Smooth muscle cell (in vitro differentiated cells): Measurements from ENCODE around the gene WDR41. TPM values are rescaled to one million over a fixed set of nuclear protein-coding genes. Genes with fewer than 3 reads are reported as not detected.
A peak's percentile ranks its signal among the peaks of the same experiment; 100 is the strongest.
"Not testable (repeated sequence)": the region's sequence is repeated elsewhere in the genome, so short reads cannot be mapped to it uniquely, and the experiment has no call there.

ENCODE experiments used
- DNase-seq: peaks from one replicate; lab custom pipeline; 2025; ENCODE audit not compliant: unreplicated experiment; lab: John Stamatoyannopoulos, UW
- H2AFZ ChIP-seq: fragments of 200-600 bp; sonication (generic); 2 replicates; pipeline ENCODE4 v1.6.0; 2016; ENCODE audit warnings: antibody characterized with exemption, low read depth, mild to moderate bottlenecking
- H3F3A ChIP-seq: fragments of 200-600 bp; sonication (generic); 2 replicates; pipeline ENCODE4 v1.6.0; 2017; ENCODE audit warnings: antibody characterized with exemption, low read depth
- H3K27ac ChIP-seq: fragments of 200-600 bp; sonication (generic); 2 replicates; pipeline ENCODE4 v1.5.1; 2016; ENCODE audit warnings: low read depth, mild to moderate bottlenecking
- H3K27me3 ChIP-seq: fragments of 200-600 bp; sonication (generic); 2 replicates; pipeline ENCODE4 v1.6.1; 2016; ENCODE audit warnings: low read depth, mild to moderate bottlenecking
- H3K36me3 ChIP-seq: fragments of 200-600 bp; sonication (generic); 2 replicates; pipeline ENCODE4 v1.5.1; 2016; ENCODE audit warnings: low read depth
- H3K4me1 ChIP-seq: fragments of 200-600 bp; sonication (generic); 2 replicates; pipeline ENCODE4 v1.5.1; 2016; ENCODE audit warnings: low read depth
- H3K4me2 ChIP-seq: fragments of 200-600 bp; sonication (generic); 2 replicates; pipeline ENCODE4 v1.6.0; 2016; ENCODE audit warnings: mild to moderate bottlenecking
- H3K4me3 ChIP-seq: fragments of 200-600 bp; sonication (generic); 2 replicates; pipeline ENCODE4 v1.5.1; 2016; ENCODE audit warnings: mild to moderate bottlenecking
- H3K79me2 ChIP-seq: fragments of 200-600 bp; sonication (generic); 2 replicates; pipeline ENCODE4 v1.6.0; 2016; ENCODE audit warnings: low read depth, mild to moderate bottlenecking
- H3K9ac ChIP-seq: fragments of 200-600 bp; sonication (generic); 2 replicates; pipeline ENCODE4 v1.6.0; 2016; ENCODE audit warnings: low read depth
- H3K9me3 ChIP-seq: fragments of 200-600 bp; sonication (generic); replicated peaks from 2 replicates; pipeline ENCODE4 v1.5.1; 2016; ENCODE audit warnings: low read depth
- H4K20me1 ChIP-seq: fragments of 200-600 bp; sonication (generic); 2 replicates; pipeline ENCODE4 v1.6.0; 2016; ENCODE audit warnings: low read depth
- CTCF ChIP-seq: fragments of 200-600 bp; sonication (generic); IDR thresholded peaks from 2 replicates; pipeline ENCODE4 v1.5.1; 2017; ENCODE audit warnings: borderline replicate concordance, mild to moderate bottlenecking, antibody characterized with exemption; ENCODE audit not compliant: insufficient read depth, poor library complexity, severe bottlenecking
- WGBS: methylation state at CpG from one replicate; pipeline ENCODE4 v1.1.7; 2016; ENCODE audit warnings: low lambda C conversion rate; 5-methylcytosine and 5-hydroxymethylcytosine counted together
- polyA plus RNA-seq: library from polyadenylated mRNA; unstranded; fragments of >200 nt; fragmentation: Nextera tagmentation; extraction: Ambion mirVana; gene quantifications from 2 replicates; pipeline ENCODE4 v1.2.1, GENCODE V29; 2016
- total RNA-seq: library from RNA; depleted of rRNA; stranded (reverse); fragments of >200 nt; gene quantifications from 2 replicates; pipeline ENCODE4 v1.2.3, GENCODE V29; 2014

Gene WDR41
- total and polyA plus RNA-seq, 2 experiments from 2014 or later: 75.9 to 115 TPM

DNA sequence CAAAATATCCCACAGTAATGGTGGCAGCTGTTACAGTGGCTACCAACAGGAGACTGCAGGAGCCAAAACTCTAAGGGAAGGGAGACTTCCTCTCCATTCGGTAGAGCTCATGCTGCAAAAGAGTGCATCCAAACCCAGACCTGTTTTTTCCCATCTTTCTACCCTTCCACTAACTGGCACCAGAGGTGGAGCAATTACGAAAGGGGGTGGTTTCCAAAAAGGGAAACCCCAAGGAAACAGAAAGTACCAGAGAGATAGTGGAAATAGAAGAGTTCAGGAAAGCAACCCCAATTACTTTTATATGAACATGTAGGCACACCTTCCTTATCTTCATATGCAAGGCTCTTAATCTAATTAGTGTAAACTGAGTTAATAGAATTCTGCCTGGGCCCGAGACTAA lies 7.3 kb upstream of the WDR41 start:
- H4K20me1 ChIP-seq: no peaks in the 10 kb centered on the region
- TF ChIP-seq CTCF: no peak
- H3K79me2 ChIP-seq: no peaks in the 10 kb centered on the region
- no peak overlapping the region for H3K4me3 ChIP-seq
- H2AFZ ChIP-seq: no peak overlapping the region
- H3K36me3 ChIP-seq: no peaks in the 10 kb centered on the region
- H3K4me2 ChIP-seq: no peak overlapping the region
- H3K4me1 ChIP-seq: no peaks in the 10 kb centered on the region
- WGBS: 80% methylated on average over 3 of the region's 3 CpGs
- H3K27me3 ChIP-seq: peaks cover 8% of the 10 kb centered on the region
- DNase-seq: no peak
- H3K27ac ChIP-seq: no peak overlapping the region
- H3F3A ChIP-seq: no peaks in the 10 kb centered on the region
- no peaks in the 10 kb centered on the region for H3K9me3 ChIP-seq
- H3K9ac ChIP-seq: no peak overlapping the region

DNA sequence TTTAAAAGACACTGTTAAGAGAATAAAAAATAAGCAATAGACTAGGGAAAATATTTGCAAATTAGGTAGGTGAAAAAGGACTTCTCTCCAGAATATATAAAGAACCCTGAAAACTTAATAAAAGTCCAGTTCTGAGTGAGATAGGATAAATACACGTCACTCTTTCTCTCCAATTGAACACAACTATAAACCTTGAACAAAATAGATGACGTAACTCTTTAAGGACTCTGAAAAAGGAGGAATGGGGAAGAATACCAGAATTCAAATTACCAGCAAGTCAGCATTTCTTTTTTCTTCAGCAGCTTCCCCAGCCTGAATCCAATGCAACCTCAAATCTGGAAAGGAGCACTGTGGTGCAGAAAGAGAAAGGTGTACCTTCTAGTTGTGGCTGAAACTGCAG lies 6.8 kb upstream of the WDR41 start:
- Histone ChIP-seq H2AFZ (no peak overlapping the region), H3K27ac (no peak overlapping the region), H3F3A (no peaks in the 10 kb centered on the region), H3K4me2 (no peak overlapping the region), H3K9me3 (no peaks in the 10 kb centered on the region), H4K20me1 (no peaks in the 10 kb centered on the region), H3K79me2 (no peaks in the 10 kb centered on the region), H3K27me3 (peaks cover 8% of the 10 kb centered on the region), H3K36me3 (no peaks in the 10 kb centered on the region), H3K4me3 (no peak overlapping the region), H3K4me1 (no peaks in the 10 kb centered on the region), H3K9ac (no peak overlapping the region)
- whole genome bisulfite sequencing: 85% methylated on average over 2 of the region's 2 CpGs
- no peak for DNase-seq
- no peak for TF ChIP-seq CTCF

- Histone ChIP-seq H3K4me3 (no peak overlapping the region), H3K36me3 (no peaks in the 10 kb centered on the region), H3K9me3 (no peaks in the 10 kb centered on the region), H4K20me1 (no peaks in the 10 kb centered on the region), H3K9ac (no peak overlapping the region), H3K4me2 (no peak overlapping the region), H3F3A (peaks cover 3% of the 10 kb centered on the region), H3K27ac (no peak overlapping the region), H3K4me1 (peaks cover 8% of the 10 kb centered on the region), H3K27me3 (peaks cover 8% of the 10 kb centered on the region), H3K79me2 (peaks cover 11% of the 10 kb centered on the region), H2AFZ (no peak overlapping the region)
- DNase-seq: no peak
- WGBS: 92% methylated on average over 3 of the region's 3 CpGs
- TF ChIP-seq CTCF: no peak
Observed at GRCh38 chr5:77494935-77495334, 2.8 kb upstream of the WDR41 start.

DNA sequence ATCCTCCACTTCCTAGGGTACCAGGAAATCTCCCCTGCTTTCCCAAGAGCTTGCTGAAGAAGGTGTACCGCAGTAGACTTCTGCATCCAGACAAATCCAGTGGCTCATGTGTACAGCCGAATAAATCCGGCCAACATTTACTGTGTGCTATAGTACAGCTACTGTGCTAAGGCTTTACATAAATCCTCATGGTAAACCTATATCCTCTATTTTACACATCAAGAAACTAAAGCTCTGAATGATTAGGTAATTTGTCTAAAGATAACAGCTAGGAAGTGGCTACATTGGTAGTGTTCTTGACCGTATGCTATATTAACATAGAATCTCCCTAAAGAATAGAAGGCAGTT lies 511 bp upstream of the WDR41 start:
- Histone ChIP-seq H4K20me1 (peaks cover 10% of the 10 kb centered on the region), H3K9me3 (no peaks in the 10 kb centered on the region), H3K79me2 (peaks cover 34% of the 10 kb centered on the region), H3K4me2 (peak overlapping the region; percentile 90), H3K4me3 (peak overlapping the region; percentile 80), H3K27me3 (peaks cover 8% of the 10 kb centered on the region), H3K27ac (no peak overlapping the region), H3K36me3 (no peaks in the 10 kb centered on the region), H2AFZ (peak overlapping the region; percentile 88), H3K4me1 (peaks cover 8% of the 10 kb centered on the region), H3K9ac (no peak overlapping the region), H3F3A (peaks cover 3% of the 10 kb centered on the region)
- TF ChIP-seq CTCF: no peak
- no peak for DNase-seq
- 19% methylated on average over 4 of the region's 4 CpGs for WGBS

- not testable (repeated sequence) for H3F3A ChIP-seq, H3K36me3 ChIP-seq, H3K4me1 ChIP-seq, DNase-seq, H3K27me3 ChIP-seq, H3K9me3 ChIP-seq
- H4K20me1 ChIP-seq: peaks cover 19% of the 10 kb centered on the region
- peak overlapping the region; percentile 83 for H3K27ac ChIP-seq
- peak overlapping the region; percentile 90 for H3K4me2 ChIP-seq
- peaks cover 48% of the 10 kb centered on the region for H3K79me2 ChIP-seq
- 24% methylated on average over 11 of the region's 11 CpGs for WGBS
- peak overlapping the region; percentile 80 for H3K4me3 ChIP-seq
- H2AFZ ChIP-seq: peak overlapping the region; percentile 85
- peak overlapping the region; percentile 81 for H3K9ac ChIP-seq
Observed at GRCh38 chr5:77490741-77491344, 1.3 kb downstream of the WDR41 start.
